Lower lobe of right lung (tissue), 2 donors: ENCODE measurements around the gene CLASP1. TPM values are rescaled to one million over a fixed set of nuclear protein-coding genes. Genes with fewer than 3 reads are reported as not detected.
"Not testable (repeated sequence)": the region's sequence is repeated elsewhere in the genome, so short reads cannot be mapped to it uniquely, and the experiment has no call there.

ENCODE experiments used
- ATAC-seq, 2 donors: fragments of 200-7000 bp; cut with Tn5 transposase; one replicate each; pipeline ENCODE4 v1.9.1; 2020 to 2022; ENCODE audit warnings: mild to moderate bottlenecking in 2 of 2, moderate library complexity in 2 of 2
- DNase-seq: peaks from one replicate; pipeline ENCODE4 v3.0.0-alpha.2; 2020
- H3K27ac ChIP-seq: fragments of 200-600 bp; one replicate; pipeline ENCODE4 v1.8.0; 2022
- H3K27me3 ChIP-seq: fragments of 200-600 bp; one replicate; pipeline ENCODE4 v1.8.0; 2022; ENCODE audit warnings: low read depth
- H3K36me3 ChIP-seq: fragments of 200-600 bp; one replicate; pipeline ENCODE4 v1.8.0; 2022; ENCODE audit warnings: mild to moderate bottlenecking
- H3K4me1 ChIP-seq: fragments of 200-600 bp; one replicate; pipeline ENCODE4 v1.8.0; 2022
- H3K4me3 ChIP-seq: fragments of 200-600 bp; one replicate; pipeline ENCODE4 v1.8.0; 2022; ENCODE audit warnings: mild to moderate bottlenecking
- H3K9me3 ChIP-seq: fragments of 200-600 bp; one replicate; pipeline ENCODE4 v1.8.0; 2022
- CTCF ChIP-seq: fragments of 200-600 bp; IDR thresholded peaks from one replicate; pipeline ENCODE4 v1.8.0; 2022; ENCODE audit warnings: antibody characterized with exemption, mild to moderate bottlenecking
- intact Hi-C: fragments of 100-400 bp; cut with DNase I; formaldehyde crosslinking; loops from one replicate; pipeline ENCODE4 v1.11.0; 2022
- total RNA-seq: library from RNA; stranded (reverse); fragmentation: NEBNext Ultra II Directional; extraction: Animal tissue kit (Norgen Biotek cat#: 25700); gene quantifications from one replicate; pipeline ENCODE4 v1.2.1, GENCODE V29; 2021
- donor health status: DM: no; HTN: yes; CAD: no; lungs with severe emphysema.

Gene CLASP1
- total RNA-seq, 1 donor from 2014 or later = 45.8 TPM

GRCh38 chr2:121335294-121336290 lies 313.7 kb downstream of the CLASP1 start:
- no peak for DNase-seq
- ATAC-seq = peak; percentile 52 to 69
- intact Hi-C loops = no loop called here

GRCh38 chr2:121334581-121335293 lies 314.5 kb downstream of the CLASP1 start:
- peaks cover 6% of the 10 kb centered on the region for H3K4me1 ChIP-seq
- no peak for TF ChIP-seq CTCF
- H3K36me3 ChIP-seq = peaks cover 16% of the 10 kb centered on the region
- H3K9me3 ChIP-seq = no peaks in the 10 kb centered on the region
- H3K27me3 ChIP-seq = no peaks in the 10 kb centered on the region
- intact Hi-C loops = no loop called here
- H3K27ac ChIP-seq = no peak overlapping the region
- H3K4me3 ChIP-seq = no peak overlapping the region
- peak in 1 of 2 donors; percentile 7 for ATAC-seq
- DNase-seq = no peak

More at GRCh38 chr2:121335294-121336290, 313.7 kb downstream of the CLASP1 start:
- Histone ChIP-seq H3K4me3 (no peak overlapping the region), H3K36me3 (peaks cover 24% of the 10 kb centered on the region), H3K27me3 (no peaks in the 10 kb centered on the region), H3K27ac (peak overlapping the region; percentile 33), H3K9me3 (no peaks in the 10 kb centered on the region), H3K4me1 (peaks cover 6% of the 10 kb centered on the region)
- no peak for TF ChIP-seq CTCF

GRCh38 chr2:121333834-121334558 lies 315.3 kb downstream of the CLASP1 start:
- Histone ChIP-seq H3K27ac (no peak overlapping the region), H3K36me3 (peaks cover 8% of the 10 kb centered on the region), H3K9me3 (no peaks in the 10 kb centered on the region), H3K4me1 (peaks cover 6% of the 10 kb centered on the region), H3K4me3 (no peak overlapping the region), H3K27me3 (no peaks in the 10 kb centered on the region)
- DNase-seq (no peak), ATAC-seq (no peak)
- intact Hi-C loops = no loop called here
- TF ChIP-seq CTCF = no peak

GRCh38 chr2:121333231-121333630 lies 316.0 kb downstream of the CLASP1 start:
- Histone ChIP-seq H3K27me3 (no peaks in the 10 kb centered on the region), H3K36me3 (peaks cover 3% of the 10 kb centered on the region), H3K27ac (no peak overlapping the region), H3K4me3 (no peak overlapping the region), H3K4me1 (peaks cover 6% of the 10 kb centered on the region), H3K9me3 (no peaks in the 10 kb centered on the region)
- intact Hi-C loops = no loop called here
- no peak for TF ChIP-seq CTCF
- no peak for DNase-seq
- ATAC-seq = no peak

- H3K27ac ChIP-seq, DNase-seq, H3K36me3 ChIP-seq, H3K4me1 ChIP-seq, H3K4me3 ChIP-seq, intact Hi-C loops, ATAC-seq, H3K9me3 ChIP-seq, H3K27me3 ChIP-seq: not testable (repeated sequence)
These were observed 317.9 kb downstream of the CLASP1 start for GRCh38 chr2:121331324-121331723.
